HG02884 (cell line): Measurements from ENCODE around the gene NUP133.
"Not testable (repeated sequence)": the region's sequence is repeated elsewhere in the genome, so short reads cannot be mapped to it uniquely, and the experiment has no call there.

ENCODE experiments used
- ATAC-seq: cut with Tn5 transposase; IDR thresholded peaks from one replicate; pipeline ENCODE4 v1.9.1; 2021; ENCODE audit warnings: mild to moderate bottlenecking, moderate library complexity; ENCODE audit not compliant: unreplicated experiment

The NUP133 gene

GRCh38 chr1:229420224-229420623 lies 87.9 kb downstream of the NUP133 start:
- no peak for ATAC-seq

GRCh38 chr1:229418586-229418985 lies 89.6 kb downstream of the NUP133 start:
- ATAC-seq, result not testable (repeated sequence)

DNA sequence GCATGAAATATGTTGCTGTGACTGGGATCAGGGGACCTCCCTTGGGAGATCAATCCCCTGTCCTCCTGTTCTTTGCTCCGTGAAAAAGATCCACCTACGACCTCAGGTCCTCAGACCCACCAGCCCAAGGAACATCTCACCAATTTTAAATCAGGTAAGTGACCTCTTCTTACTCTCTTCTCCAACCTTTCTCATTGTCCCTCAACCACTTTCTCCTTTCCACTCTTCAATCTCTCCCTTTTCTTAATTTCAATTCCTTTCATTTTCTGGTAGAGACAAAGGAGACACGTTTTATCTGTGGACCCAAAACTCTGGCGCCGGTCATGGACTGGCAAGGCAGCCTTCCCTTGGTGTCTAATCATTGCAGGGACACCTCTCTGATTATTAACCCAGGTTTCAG lies 95.3 kb downstream of the NUP133 start:
- not testable (repeated sequence) for ATAC-seq

DNA sequence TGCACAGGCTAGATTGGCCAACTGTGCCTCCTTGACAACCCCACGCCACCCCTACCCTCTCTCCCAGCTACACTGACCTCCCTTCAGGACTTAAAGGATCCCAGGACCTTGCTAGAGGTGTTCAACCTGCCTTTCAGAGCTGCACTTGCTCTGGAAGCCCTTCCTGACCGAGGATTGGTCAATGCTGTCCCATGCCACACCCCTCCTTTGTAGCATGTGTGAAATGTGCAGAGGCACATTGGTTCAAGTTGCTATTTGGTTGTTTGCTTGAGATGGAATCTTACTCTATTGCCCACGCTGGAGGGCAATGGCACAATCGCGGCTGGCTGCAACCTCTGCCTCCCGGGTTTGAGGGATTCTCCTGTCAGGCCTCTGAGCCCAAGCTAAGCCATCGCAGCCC lies 96.1 kb downstream of the NUP133 start:
- no peak for ATAC-seq

DNA sequence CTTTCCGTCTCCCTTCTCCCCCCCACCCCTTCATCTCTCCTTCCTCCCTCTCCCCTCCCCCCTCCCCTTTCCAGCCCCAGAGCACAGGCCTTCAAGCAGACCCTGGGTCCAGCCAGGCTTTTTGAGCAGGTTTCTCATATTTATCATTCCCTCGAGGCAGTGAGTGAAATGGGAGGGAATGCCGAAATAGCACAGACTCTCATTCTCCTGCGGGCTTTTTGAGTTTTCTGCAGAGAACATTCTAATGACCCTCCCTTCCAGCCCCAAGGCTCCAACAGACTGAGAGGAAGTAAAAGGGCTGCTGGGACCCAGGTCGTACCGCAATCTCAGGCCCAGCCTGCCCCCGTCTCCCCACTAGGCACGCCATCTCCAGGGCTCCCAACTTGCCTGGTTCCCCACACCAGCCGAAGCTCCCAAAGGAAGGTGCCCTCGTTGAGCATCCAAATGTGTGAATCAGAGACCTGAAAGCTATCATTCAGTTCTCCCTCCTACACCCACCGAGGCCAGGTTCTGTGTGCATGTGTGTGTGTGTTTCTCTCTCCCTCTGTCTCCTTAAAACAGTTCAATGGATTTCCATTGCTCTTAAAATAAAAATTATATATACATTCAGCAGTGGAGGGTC lies 96.6 kb downstream of the NUP133 start:
- no peak for ATAC-seq

GRCh38 chr1:229410692-229411433 lies 97.3 kb downstream of the NUP133 start:
- ATAC-seq, result no peak

DNA sequence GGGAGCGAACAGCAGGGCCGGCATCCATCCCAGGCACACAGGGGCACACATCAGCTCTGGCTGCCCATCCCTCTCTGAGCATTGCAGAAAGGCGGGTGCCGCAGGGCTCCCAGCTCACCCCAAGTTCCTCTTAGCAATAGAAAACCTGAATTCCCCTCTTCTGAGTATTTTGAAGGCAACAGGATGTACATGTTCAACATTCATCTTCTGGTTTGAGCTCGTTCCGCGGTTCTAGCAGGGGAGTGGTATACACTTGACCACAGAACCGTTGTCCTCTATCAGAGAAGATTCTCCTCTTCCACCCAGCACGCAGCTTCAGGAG lies 97.8 kb downstream of the NUP133 start:
- no peak for ATAC-seq

GRCh38 chr1:229409616-229410369 lies 98.3 kb downstream of the NUP133 start:
- no peak for ATAC-seq

DNA sequence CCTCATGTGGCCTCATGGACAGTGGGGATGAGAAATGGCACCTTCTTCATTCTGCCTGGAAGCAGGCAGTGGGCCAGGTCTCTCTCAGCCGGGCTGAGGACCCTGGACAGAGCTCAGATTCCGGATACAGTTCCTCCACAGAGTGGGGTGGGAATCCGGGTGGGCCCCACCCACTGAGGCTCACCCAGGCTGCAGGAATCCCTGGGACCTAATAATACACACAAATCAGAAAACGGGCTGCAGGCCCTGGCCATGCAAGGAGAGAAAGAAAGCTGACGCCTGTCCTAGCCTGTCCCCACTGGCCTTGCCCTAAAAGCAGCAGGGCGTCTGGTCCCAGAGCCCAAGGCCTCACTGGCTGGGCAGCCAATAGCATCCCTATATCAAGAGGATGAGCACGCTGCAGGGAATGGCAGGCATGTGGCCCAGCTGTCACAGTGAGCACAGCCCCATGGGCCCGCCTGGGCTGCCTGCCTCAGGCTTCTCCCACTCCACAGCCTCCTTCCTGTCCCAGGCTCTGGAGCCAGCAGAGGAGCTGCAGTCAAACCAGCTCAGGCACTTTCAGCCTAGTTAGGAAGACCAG lies 99.6 kb downstream of the NUP133 start:
- ATAC-seq, result no peak

DNA sequence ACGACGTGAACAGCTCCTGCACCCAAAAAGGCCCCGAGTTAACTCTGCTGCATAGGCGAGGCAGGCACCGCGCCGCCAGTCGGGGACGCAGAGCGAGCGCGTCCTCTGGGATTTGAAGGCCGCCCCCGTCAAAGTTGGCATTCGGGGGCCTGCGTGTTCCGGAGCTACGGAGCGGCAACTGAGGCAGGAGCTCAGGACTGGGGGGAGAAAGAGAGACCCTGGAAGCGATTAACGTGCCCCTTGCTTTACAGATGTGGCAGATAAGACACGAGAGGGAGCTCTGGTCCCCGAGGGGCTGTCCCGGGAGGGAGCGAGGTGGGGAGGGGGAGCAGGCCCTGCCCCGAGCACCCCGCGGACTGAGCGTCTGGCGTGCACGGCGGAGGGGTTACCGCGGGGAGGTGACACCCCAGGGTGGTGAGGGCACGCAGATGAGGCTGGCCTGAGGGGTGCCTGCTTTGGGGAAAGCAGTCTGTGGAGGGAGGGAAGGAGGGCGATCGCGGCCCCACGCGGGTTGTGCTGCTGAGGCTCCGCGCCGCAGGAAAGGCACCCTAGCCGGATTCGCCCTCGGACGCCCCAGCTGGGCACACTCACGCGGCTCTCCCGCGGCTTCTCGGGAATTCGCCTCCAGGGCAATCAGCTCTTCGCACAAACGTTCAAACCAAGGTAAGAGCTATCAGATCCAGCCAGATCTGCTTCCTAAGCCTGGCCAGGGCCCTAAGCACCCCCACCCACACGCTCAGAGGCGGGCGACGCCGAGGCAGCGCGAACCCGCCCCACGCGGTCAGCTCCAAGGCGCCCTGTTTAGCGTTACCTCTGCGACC lies 100.7 kb downstream of the NUP133 start:
- ATAC-seq, result no peak

- no peak for ATAC-seq
Measured at GRCh38 chr1:229406798-229407197, 101.3 kb downstream of the NUP133 start.

GRCh38 chr1:229403573-229403972 lies 104.6 kb downstream of the NUP133 start:
- no peak for ATAC-seq

DNA sequence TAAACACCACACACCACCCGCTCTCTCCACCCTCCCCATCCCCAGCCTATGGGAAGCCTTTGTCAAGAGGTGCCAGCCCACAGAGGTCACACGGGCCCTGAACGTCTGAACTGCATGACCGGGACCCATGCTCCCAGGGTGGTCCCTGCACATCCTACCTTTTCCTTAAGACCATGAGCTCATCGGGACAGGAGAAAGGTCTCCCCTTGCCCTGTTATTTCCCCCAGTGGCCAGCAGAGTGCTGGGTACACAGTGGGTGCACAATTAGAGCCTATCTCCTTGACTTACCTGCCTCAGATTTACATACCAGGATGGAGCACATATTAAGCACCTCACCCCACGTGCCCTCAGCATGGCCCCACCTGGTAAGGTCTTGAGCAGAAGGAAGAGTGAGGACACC lies 105.1 kb downstream of the NUP133 start:
- no peak for ATAC-seq

DNA sequence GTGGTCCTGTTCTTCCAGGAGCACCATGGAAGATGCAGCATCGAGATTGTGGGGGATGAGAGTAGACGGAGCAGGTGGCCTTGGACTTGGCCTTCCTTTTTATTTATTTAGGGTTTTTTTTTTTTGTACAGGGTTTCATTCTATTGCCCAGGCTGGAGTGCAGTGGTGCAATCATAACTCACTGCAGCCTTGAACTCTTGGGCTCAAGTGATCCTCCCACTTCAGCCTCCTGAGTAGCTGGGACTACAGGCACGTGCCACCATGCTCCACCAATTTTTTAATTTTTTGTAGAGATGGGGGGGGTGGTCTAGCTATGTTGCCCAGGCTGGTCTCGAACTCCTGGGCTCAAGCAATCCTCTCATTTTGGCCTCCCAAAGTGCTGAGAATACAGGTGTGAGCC lies 105.8 kb downstream of the NUP133 start:
- ATAC-seq, result not testable (repeated sequence)

DNA sequence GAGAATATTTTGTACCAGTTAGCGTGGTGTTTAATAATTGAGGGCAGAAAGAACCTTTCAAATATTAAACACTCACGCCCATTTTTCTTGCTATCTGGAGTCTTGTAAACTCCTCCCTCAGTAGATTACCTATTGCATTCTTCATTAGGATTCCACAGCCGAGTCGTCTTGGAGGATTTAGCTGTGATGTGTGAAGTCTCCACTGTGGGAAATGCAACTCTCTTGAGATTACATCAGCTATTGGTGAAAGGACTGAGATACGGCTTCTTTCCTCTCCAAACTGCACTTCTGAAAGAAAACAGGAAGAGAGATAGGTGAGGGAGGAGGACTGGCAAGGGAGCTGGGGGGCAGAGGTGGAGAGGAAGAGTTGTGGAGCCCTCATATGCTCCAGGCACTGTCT lies 110.4 kb downstream of the NUP133 start:
- no peak for ATAC-seq

DNA sequence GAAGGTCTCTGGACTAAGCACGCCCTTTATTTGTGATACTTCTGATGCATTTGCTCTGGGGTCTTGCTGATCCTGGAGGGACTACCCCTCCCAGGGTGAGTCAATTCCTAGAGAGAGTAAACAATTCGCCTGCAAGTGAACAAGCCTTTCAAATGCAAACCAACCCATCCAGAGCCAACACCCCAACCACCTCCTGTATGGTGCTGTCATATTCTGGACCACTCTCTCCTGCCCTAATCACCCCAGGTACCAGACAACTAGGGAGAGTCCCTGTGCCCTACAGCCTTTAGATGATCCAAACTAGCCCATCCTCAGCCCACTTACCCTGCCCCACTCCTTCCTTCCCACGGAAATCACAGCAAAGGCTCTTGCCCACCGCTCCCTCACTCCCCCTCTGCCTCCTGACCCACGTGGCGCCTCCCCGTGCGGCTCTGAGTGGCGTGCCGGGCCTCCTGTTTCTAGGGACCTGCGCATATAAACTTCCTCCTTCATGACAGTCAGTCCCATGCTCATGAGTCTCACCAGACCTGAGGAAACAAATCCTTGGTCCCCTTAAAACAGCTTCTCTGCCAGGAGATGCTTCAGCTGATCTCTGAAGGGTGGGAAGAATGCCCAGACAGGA lies 111.4 kb downstream of the NUP133 start:
- ATAC-seq, result no peak

- ATAC-seq, result not testable (repeated sequence)
Measured at GRCh38 chr1:229394517-229394916, 113.6 kb downstream of the NUP133 start.

- ATAC-seq, result no peak
Measured at GRCh38 chr1:229392936-229393335, 115.2 kb downstream of the NUP133 start.
